HG03558 (cell line): ENCODE results near the gene PAPOLA.

Experiments used
- ATAC-seq: cut with Tn5 transposase; IDR thresholded peaks from one replicate; pipeline ENCODE4 v1.9.1; 2021; ENCODE audit warnings: moderate number of reproducible peaks; ENCODE audit not compliant: unreplicated experiment; ENCODE audit errors: extremely low read depth

PAPOLA gene

GRCh38 chr14:96614481-96614881 lies 112.3 kb downstream of the PAPOLA start:
- no peak for ATAC-seq

DNA sequence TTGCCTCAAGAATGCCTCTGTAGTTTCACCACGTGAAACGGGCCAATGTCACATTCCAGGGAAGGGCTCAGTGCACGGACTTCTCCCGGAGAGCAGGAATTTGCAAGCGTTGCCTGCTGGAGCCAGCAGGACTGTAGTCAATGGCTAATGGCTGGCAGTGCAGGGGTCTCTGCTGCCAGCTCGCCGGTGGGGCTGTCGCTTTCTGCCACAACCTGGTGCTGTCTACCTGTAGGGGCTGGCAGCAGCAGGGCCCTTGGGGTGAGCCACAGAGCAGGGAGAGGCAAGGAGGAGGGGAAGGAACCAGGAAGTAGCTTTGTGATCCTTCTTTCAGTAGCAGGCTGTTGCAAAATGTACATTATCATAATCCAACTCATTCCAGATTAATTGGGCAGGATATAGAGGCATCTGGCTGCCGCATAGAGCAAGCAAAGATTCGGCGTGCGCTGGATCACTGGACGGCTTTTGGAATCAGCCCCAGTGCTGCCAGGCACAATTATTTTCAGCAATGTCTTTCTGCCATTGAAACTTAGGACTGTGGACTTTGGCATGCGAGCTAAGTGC lies 114.1 kb downstream of the PAPOLA start:
- ATAC-seq = no peak
